Measurements from ENCODE around the gene TTC7B. TPM values are rescaled to one million over a fixed set of nuclear protein-coding genes. Genes with fewer than 3 reads are reported as not detected.
A peak's percentile ranks its signal among the peaks of the same experiment; 100 is the strongest.

TTC7B gene
- total and polyA plus RNA-seq, 12 donors, result 10.0 to 58.4 (median 24.7) TPM

GRCh38 chr14:90544566-90544965, 271.7 kb downstream of the TTC7B start:
- 93 to 98% (median 97%) methylated on average over 9 of the region's 9 CpGs for WGBS, 4 donors
- no peaks in the 10 kb centered on the region for H3K9me3 ChIP-seq (replicated peaks in 1 of 3)
- no peak for TF ChIP-seq POLR2A (IDR thresholded peaks at IDR 0.05)
- no peak for TF ChIP-seq CTCF (IDR thresholded peaks at IDR 0.05)

GRCh38 chr14:90543876-90544275, 272.4 kb downstream of the TTC7B start:
- no peaks in the 10 kb centered on the region for H3K36me3 ChIP-seq (replicated peaks in 1 of 2)
- no peak for DNase-seq
- no peak overlapping the region for H3K27ac ChIP-seq
- H3K27me3 ChIP-seq, result no peaks in the 10 kb centered on the region
- no peak overlapping the region for H3K4me3 ChIP-seq
- H3K4me1 ChIP-seq (replicated peaks in 1 of 2), result peaks cover 15% of the 10 kb centered on the region in 2 donors
- TF ChIP-seq CTCF (IDR thresholded peaks at IDR 0.05), result no peak
- TF ChIP-seq POLR2A (IDR thresholded peaks at IDR 0.05), result no peak
- H3K9me3 ChIP-seq (replicated peaks in 1 of 3), result no peaks in the 10 kb centered on the region
- intact Hi-C loops (cut with DNase I), result no loop called here
- 93 to 97% (median 95%) methylated on average over 4 to 6 of the region's 6 CpGs for WGBS, 4 donors

More at GRCh38 chr14:90544566-90544965, 271.7 kb downstream of the TTC7B start:
- Histone ChIP-seq H3K27ac (no peak overlapping the region), H3K4me3 (no peak overlapping the region), H3K27me3 (no peaks in the 10 kb centered on the region), H3K36me3 (replicated peaks in 1 of 2) (no peaks in the 10 kb centered on the region), H3K4me1 (replicated peaks in 1 of 2) (peaks cover 15% of the 10 kb centered on the region in 2 donors)
- intact Hi-C loops (cut with DNase I), result no loop called here
- DNase-seq, result peak in 1 of 7 donors; percentile 2

- intact Hi-C loops (cut with DNase I), result no loop called here
- H3K4me1 ChIP-seq (replicated peaks in 1 of 2), result peaks cover 7% of the 10 kb centered on the region in 2 donors
These were observed 275.1 kb downstream of the TTC7B start for GRCh38 chr14:90541076-90541634.

GRCh38 chr14:90540437-90540836, 275.8 kb downstream of the TTC7B start:
- no peaks in the 10 kb centered on the region for H3K36me3 ChIP-seq (replicated peaks in 1 of 2)

More at GRCh38 chr14:90541076-90541634, 275.1 kb downstream of the TTC7B start:
- 95 to 98% (median 97%) methylated on average over 16 to 26 of the region's 26 CpGs for WGBS, 4 donors
- no peaks in the 10 kb centered on the region for H3K9me3 ChIP-seq (replicated peaks in 1 of 3)
- no peaks in the 10 kb centered on the region for H3K27me3 ChIP-seq
- no peak overlapping the region for H3K27ac ChIP-seq
- TF ChIP-seq CTCF (IDR thresholded peaks at IDR 0.05) (no peak), POLR2A (IDR thresholded peaks at IDR 0.05) (no peak)
- H3K36me3 ChIP-seq (replicated peaks in 1 of 2), result no peaks in the 10 kb centered on the region
- no peak overlapping the region for H3K4me3 ChIP-seq
- DNase-seq, result no peak

More at GRCh38 chr14:90540437-90540836, 275.8 kb downstream of the TTC7B start:
- WGBS, 4 donors, result 92 to 97% (median 94%) methylated on average over 4 of the region's 4 CpGs
- TF ChIP-seq CTCF (IDR thresholded peaks at IDR 0.05) (no peak), POLR2A (IDR thresholded peaks at IDR 0.05) (no peak)
- Histone ChIP-seq H3K27ac (no peak overlapping the region), H3K4me3 (no peak overlapping the region), H3K4me1 (replicated peaks in 1 of 2) (peaks cover 0 to under 1% of the 10 kb centered on the region in 2 donors), H3K27me3 (no peaks in the 10 kb centered on the region), H3K9me3 (replicated peaks in 1 of 3) (no peaks in the 10 kb centered on the region)
- no peak for DNase-seq
- intact Hi-C loops (cut with DNase I), result no loop called here

Measured in adrenal gland (tissue), 12 donors.